Vagina (tissue), 2 donors: Measurements from ENCODE around the gene ATXN8OS. TPM values are rescaled to one million over a fixed set of nuclear protein-coding genes. Genes with fewer than 3 reads are reported as not detected.

Experiments
- DNase-seq, 2 donors: peaks; one replicate each; pipeline ENCODE4 v3.0.0-alpha.2; 2017; ENCODE audit errors: extremely low spot score in 2 of 2
- H3K27ac ChIP-seq: fragments of 200-600 bp; sonication (generic); one replicate; pipeline ENCODE4 v1.5.1; 2019
- H3K27me3 ChIP-seq: fragments of 200-600 bp; sonication (generic); one replicate; pipeline ENCODE4 v1.5.1; 2019
- H3K36me3 ChIP-seq, 2 donors: fragments of 200-600 bp; sonication (generic); one replicate each; pipeline ENCODE4 v1.5.1; 2017 to 2019
- H3K4me1 ChIP-seq: fragments of 200-600 bp; sonication (generic); one replicate; pipeline ENCODE4 v1.5.1; 2019
- H3K4me3 ChIP-seq, 2 donors: fragments of 200-600 bp; sonication (generic); 1 replicate in 1 of 2; 2 replicates in 1 of 2; pipeline ENCODE4 v1.5.1; 2016 to 2019
- H3K9me3 ChIP-seq: fragments of 200-600 bp; sonication (generic); one replicate; pipeline ENCODE4 v1.5.1; 2019
- CTCF ChIP-seq, 3 experiments: fragments of 450-650 bp in 2 of 3; fragments of 200-600 bp in 1 of 3; sonication (generic) in 1 of 3; IDR thresholded peaks; one replicate each; pipeline ENCODE4 v1.5.1; 2017 to 2019; ENCODE audit warnings: antibody characterized with exemption in 3 of 3, mild to moderate bottlenecking in 2 of 3, moderate library complexity in 2 of 3
- POLR2A ChIP-seq, 2 donors: fragments of 450-650 bp; IDR thresholded peaks; one replicate each; pipeline ENCODE4 v1.6.1; 2017; ENCODE audit warnings: antibody characterized with exemption in 2 of 2, mild to moderate bottlenecking in 2 of 2, moderate library complexity in 2 of 2
- POLR2AphosphoS5 ChIP-seq, 2 donors: sonication (generic); formaldehyde crosslinking; IDR thresholded peaks; one replicate each; pipeline ENCODE4 v1.9.0; 2017; ENCODE audit warnings: antibody characterized with exemption in 2 of 2, mild to moderate bottlenecking in 2 of 2, low read depth in 1 of 2; ENCODE audit not compliant: insufficient read depth in 1 of 2
- intact Hi-C: fragments of 100-400 bp; cut with DNase I; formaldehyde crosslinking; loops from one replicate; pipeline ENCODE4 v1.15.1; 2023
- total RNA-seq: library from RNA; depleted of rRNA; stranded (reverse); fragments of >200 nt; gene quantifications from one replicate; pipeline ENCODE4 v1.2.3, GENCODE V29; 2016

Gene ATXN8OS
- total RNA-seq, 1 donor from 2014 or later: not detected

- TF ChIP-seq POLR2AphosphoS5 (IDR thresholded peaks at IDR 0.05; ENCODE audit: insufficient read depth in 1 of 2, low read depth in 1 of 2): no peak
- TF ChIP-seq POLR2A (IDR thresholded peaks at IDR 0.05): no peak
- TF ChIP-seq CTCF (IDR thresholded peaks at IDR 0.05): no peak
- no peak for DNase-seq
- intact Hi-C loops: no loop called here
- H3K4me1 ChIP-seq: no peaks in the 10 kb centered on the region
- H3K27ac ChIP-seq: no peak overlapping the region
- no peaks in the 10 kb centered on the region for H3K27me3 ChIP-seq
- H3K9me3 ChIP-seq: no peaks in the 10 kb centered on the region
- H3K36me3 ChIP-seq: no peaks in the 10 kb centered on the region
- no peak overlapping the region for H3K4me3 ChIP-seq
Observed at GRCh38 chr13:70098669-70099068, 9.0 kb upstream of the ATXN8OS start.

- Histone ChIP-seq H3K27ac (no peak overlapping the region), H3K36me3 (no peaks in the 10 kb centered on the region), H3K27me3 (no peaks in the 10 kb centered on the region), H3K4me1 (no peaks in the 10 kb centered on the region), H3K4me3 (no peak overlapping the region), H3K9me3 (no peaks in the 10 kb centered on the region)
- TF ChIP-seq POLR2AphosphoS5 (IDR thresholded peaks at IDR 0.05; ENCODE audit: insufficient read depth in 1 of 2, low read depth in 1 of 2) (no peak), POLR2A (IDR thresholded peaks at IDR 0.05) (no peak), CTCF (IDR thresholded peaks at IDR 0.05) (no peak)
- DNase-seq: no peak
- intact Hi-C loops: no loop called here
Observed at GRCh38 chr13:70104481-70104880, 3.1 kb upstream of the ATXN8OS start.

GRCh38 chr13:70107125-70107497 lies 515 bp upstream of the ATXN8OS start:
- Histone ChIP-seq H3K27me3 (no peaks in the 10 kb centered on the region), H3K4me1 (no peaks in the 10 kb centered on the region), H3K4me3 (no peak overlapping the region), H3K27ac (no peak overlapping the region), H3K9me3 (no peaks in the 10 kb centered on the region), H3K36me3 (no peaks in the 10 kb centered on the region)
- DNase-seq: no peak
- intact Hi-C loops: no loop called here
- TF ChIP-seq POLR2A (IDR thresholded peaks at IDR 0.05): no peak

GRCh38 chr13:70108356-70109105 lies 905 bp downstream of the ATXN8OS start, which contains the start of gene KLHL1:
TSS of gene KLHL1 (minus strand) at chr13:70108452. CDS start at chr13:70107699, 753 bp downstream.
- no peaks in the 10 kb centered on the region for H3K4me1 ChIP-seq
- no peak within 1 kb of the TSS for H3K4me3 ChIP-seq
- no peaks in the 10 kb centered on the region for H3K27me3 ChIP-seq
- no peak for DNase-seq
- no peak within 1 kb of the TSS for H3K27ac ChIP-seq
- no peak for TF ChIP-seq POLR2A (IDR thresholded peaks at IDR 0.05)
- no peak for TF ChIP-seq POLR2AphosphoS5 (IDR thresholded peaks at IDR 0.05; ENCODE audit: insufficient read depth in 1 of 2, low read depth in 1 of 2)
- no peak for TF ChIP-seq CTCF (IDR thresholded peaks at IDR 0.05)
- H3K36me3 ChIP-seq: no peaks in the 10 kb centered on the region
- intact Hi-C loops: no loop called here
- no peaks in the 10 kb centered on the region for H3K9me3 ChIP-seq

- no peak for DNase-seq
- Histone ChIP-seq H3K4me1 (no peaks in the 10 kb centered on the region), H3K36me3 (no peaks in the 10 kb centered on the region), H3K9me3 (no peaks in the 10 kb centered on the region), H3K27me3 (no peaks in the 10 kb centered on the region), H3K4me3 (no peak overlapping the region), H3K27ac (no peak overlapping the region)
- intact Hi-C loops: no loop called here
- TF ChIP-seq POLR2AphosphoS5 (IDR thresholded peaks at IDR 0.05; ENCODE audit: insufficient read depth in 1 of 2, low read depth in 1 of 2): no peak
- no peak for TF ChIP-seq CTCF (IDR thresholded peaks at IDR 0.05)
Observed at GRCh38 chr13:70117338-70117905, 9.8 kb downstream of the ATXN8OS start.
